ENCODE measurements around the gene FAM186B. TPM values are rescaled to one million over a fixed set of nuclear protein-coding genes. Genes with fewer than 3 reads are reported as not detected.

FAM186B gene
- polyA plus RNA-seq, 3 donors from 2014 or later = not detected

- Mint-ChIP-seq H3K4me3 (peak overlapping the region in 1 of 5 donors; percentile 33), H3K4me1 (peaks cover 28 to 29% of the 10 kb centered on the region in 2 donors), H3K36me3 (peaks cover 0 to 35% (median 5%) of the 10 kb centered on the region in 3 donors), H3K27ac (peak overlapping the region; percentile 43 to 90 (median 78)), H3K9me3 (no peaks in the 10 kb centered on the region), H3K27me3 (ENCODE audit: low read depth in 3 of 3) (peaks cover 0 to 1% (median 1%) of the 10 kb centered on the region in 3 donors)
- no peak for DNase-seq
These were observed 38.7 kb upstream of the FAM186B start for GRCh38 chr12:49643961-49644619.

GRCh38 chr12:49643135-49643534 lies 37.7 kb upstream of the FAM186B start:
- H3K4me3 Mint-ChIP-seq = no peak overlapping the region
- peaks cover 0 to 1% (median 1%) of the 10 kb centered on the region in 3 donors for H3K27me3 Mint-ChIP-seq (ENCODE audit: low read depth in 3 of 3)
- peaks cover 0 to 32% (median 5%) of the 10 kb centered on the region in 3 donors for H3K36me3 Mint-ChIP-seq
- H3K27ac Mint-ChIP-seq = peak overlapping the region in 2 of 6 donors; percentile 20 to 58
- no peak for DNase-seq
- H3K9me3 Mint-ChIP-seq = no peaks in the 10 kb centered on the region
- H3K4me1 Mint-ChIP-seq = peaks cover 21 to 23% of the 10 kb centered on the region in 2 donors

GRCh38 chr12:49642370-49642802 lies 36.9 kb upstream of the FAM186B start:
- Mint-ChIP-seq H3K27ac (peak overlapping the region in 1 of 6 donors; percentile 29), H3K9me3 (no peaks in the 10 kb centered on the region), H3K4me3 (no peak overlapping the region), H3K27me3 (ENCODE audit: low read depth in 3 of 3) (peaks cover 0 to 1% (median 0%) of the 10 kb centered on the region in 3 donors), H3K4me1 (peaks cover 19 to 21% of the 10 kb centered on the region in 2 donors), H3K36me3 (peaks cover 0 to 27% (median 5%) of the 10 kb centered on the region in 3 donors)
- DNase-seq = no peak

GRCh38 chr12:49641748-49642369 lies 36.4 kb upstream of the FAM186B start:
- no peak for DNase-seq
- no peaks in the 10 kb centered on the region for H3K9me3 Mint-ChIP-seq
- H3K27me3 Mint-ChIP-seq (ENCODE audit: low read depth in 3 of 3) = peaks cover 0 to 3% (median 0%) of the 10 kb centered on the region in 3 donors
- peaks cover 22 to 26% of the 10 kb centered on the region in 2 donors for H3K4me1 Mint-ChIP-seq
- no peak overlapping the region for H3K4me3 Mint-ChIP-seq
- H3K27ac Mint-ChIP-seq = peak overlapping the region in 1 of 6 donors; percentile 4
- H3K36me3 Mint-ChIP-seq = peaks cover 0 to 21% (median 5%) of the 10 kb centered on the region in 3 donors

GRCh38 chr12:49636979-49637755 lies 31.7 kb upstream of the FAM186B start:
- peak; percentile 41 to 58 (median 49) for DNase-seq
- Mint-ChIP-seq H3K27ac (peak overlapping the region in 4 of 6 donors; percentile 29 to 61 (median 44)), H3K9me3 (no peaks in the 10 kb centered on the region), H3K36me3 (peaks cover 0 to under 1% (median 0%) of the 10 kb centered on the region in 3 donors), H3K4me3 (peak overlapping the region in 1 of 5 donors; percentile 3), H3K27me3 (ENCODE audit: low read depth in 3 of 3) (peaks cover 0 to 4% (median 0%) of the 10 kb centered on the region in 3 donors), H3K4me1 (peaks cover 28 to 30% of the 10 kb centered on the region in 2 donors)

GRCh38 chr12:49636574-49636973 lies 31.1 kb upstream of the FAM186B start:
- H3K4me1 Mint-ChIP-seq = peaks cover 28 to 30% of the 10 kb centered on the region in 2 donors
- H3K36me3 Mint-ChIP-seq = peaks cover 0 to 5% (median 0%) of the 10 kb centered on the region in 3 donors
- H3K4me3 Mint-ChIP-seq = no peak overlapping the region
- H3K27me3 Mint-ChIP-seq (ENCODE audit: low read depth in 3 of 3) = peaks cover 0 to 6% (median 0%) of the 10 kb centered on the region in 3 donors
- peak overlapping the region in 2 of 6 donors; percentile 29 to 58 for H3K27ac Mint-ChIP-seq
- no peaks in the 10 kb centered on the region for H3K9me3 Mint-ChIP-seq
- DNase-seq = no peak

- Mint-ChIP-seq H3K36me3 (peaks cover 0 to 5% (median 0%) of the 10 kb centered on the region in 3 donors), H3K27ac (no peak overlapping the region), H3K4me3 (no peak overlapping the region), H3K4me1 (peaks cover 27 to 30% of the 10 kb centered on the region in 2 donors), H3K9me3 (no peaks in the 10 kb centered on the region), H3K27me3 (ENCODE audit: low read depth in 3 of 3) (peaks cover 0 to 6% (median 2%) of the 10 kb centered on the region in 3 donors)
- DNase-seq = no peak
These were observed 30.2 kb upstream of the FAM186B start for GRCh38 chr12:49635656-49636055.

GRCh38 chr12:49635036-49635435 lies 29.6 kb upstream of the FAM186B start:
- DNase-seq = no peak
- Mint-ChIP-seq H3K4me3 (no peak overlapping the region), H3K27ac (no peak overlapping the region), H3K9me3 (no peaks in the 10 kb centered on the region), H3K36me3 (peaks cover 0 to 5% (median 0%) of the 10 kb centered on the region in 3 donors), H3K4me1 (peaks cover 27 to 30% of the 10 kb centered on the region in 2 donors), H3K27me3 (ENCODE audit: low read depth in 3 of 3) (peaks cover 0 to 6% (median 2%) of the 10 kb centered on the region in 3 donors)

GRCh38 chr12:49633703-49634345 lies 28.4 kb upstream of the FAM186B start:
- Mint-ChIP-seq H3K36me3 (peaks cover 0 to 5% (median 0%) of the 10 kb centered on the region in 3 donors), H3K27me3 (ENCODE audit: low read depth in 3 of 3) (peaks cover 0 to 7% (median 2%) of the 10 kb centered on the region in 3 donors), H3K27ac (peak overlapping the region in 3 of 6 donors; percentile 7 to 49 (median 23))

GRCh38 chr12:49632986-49633702 lies 27.7 kb upstream of the FAM186B start:
- DNase-seq = no peak
- peaks cover 0 to 7% (median 2%) of the 10 kb centered on the region in 3 donors for H3K27me3 Mint-ChIP-seq (ENCODE audit: low read depth in 3 of 3)
- H3K4me3 Mint-ChIP-seq = peak overlapping the region in 1 of 5 donors; percentile 10
- peaks cover 0 to 5% (median 0%) of the 10 kb centered on the region in 3 donors for H3K36me3 Mint-ChIP-seq
- no peaks in the 10 kb centered on the region for H3K9me3 Mint-ChIP-seq
- peaks cover 27 to 30% of the 10 kb centered on the region in 2 donors for H3K4me1 Mint-ChIP-seq
- peak overlapping the region in 3 of 6 donors; percentile 8 to 74 (median 38) for H3K27ac Mint-ChIP-seq

More at GRCh38 chr12:49633703-49634345, 28.4 kb upstream of the FAM186B start:
- peak overlapping the region in 2 of 5 donors; percentile 10 to 24 for H3K4me3 Mint-ChIP-seq
- no peaks in the 10 kb centered on the region for H3K9me3 Mint-ChIP-seq
- peaks cover 27 to 30% of the 10 kb centered on the region in 2 donors for H3K4me1 Mint-ChIP-seq
- peak; percentile 17 to 33 (median 21) for DNase-seq

- no peaks in the 10 kb centered on the region for H3K9me3 Mint-ChIP-seq
- H3K27me3 Mint-ChIP-seq (ENCODE audit: low read depth in 3 of 3) = peaks cover 0 to 7% (median 2%) of the 10 kb centered on the region in 3 donors
- peaks cover 0 to 5% (median 0%) of the 10 kb centered on the region in 3 donors for H3K36me3 Mint-ChIP-seq
- no peak overlapping the region for H3K27ac Mint-ChIP-seq
- DNase-seq = no peak
- H3K4me1 Mint-ChIP-seq = peaks cover 27 to 29% of the 10 kb centered on the region in 2 donors
- H3K4me3 Mint-ChIP-seq = no peak overlapping the region
These were observed 27.0 kb upstream of the FAM186B start for GRCh38 chr12:49632401-49632800.

- no peak for DNase-seq
- Mint-ChIP-seq H3K36me3 (peaks cover 0 to 5% (median 0%) of the 10 kb centered on the region in 3 donors), H3K27me3 (ENCODE audit: low read depth in 3 of 3) (peaks cover 0 to 6% (median 2%) of the 10 kb centered on the region in 3 donors), H3K4me3 (no peak overlapping the region), H3K9me3 (no peaks in the 10 kb centered on the region), H3K27ac (no peak overlapping the region), H3K4me1 (peaks cover 18 to 19% of the 10 kb centered on the region in 2 donors)
These were observed 26.0 kb upstream of the FAM186B start for GRCh38 chr12:49631336-49631907.

All from immature natural killer cell (primary cell).